GM12891 (cell line): ENCODE data around the gene PCDHB16.
"Not testable (repeated sequence)": the region's sequence is repeated elsewhere in the genome, so short reads cannot be mapped to it uniquely, and the experiment has no call there.

Experiments
- POLR2A ChIP-seq: IDR thresholded peaks from 2 replicates; pipeline ENCODE4 v1.6.1; 2011; ENCODE audit warnings: low read depth, low read length, control low read depth
- POLR2AphosphoS5 ChIP-seq: IDR thresholded peaks from 2 replicates; pipeline ENCODE4 v1.6.1; 2011; ENCODE audit warnings: low read depth, low read length, control low read depth
- POU2F2 ChIP-seq: IDR thresholded peaks from 2 replicates; pipeline ENCODE4 v1.6.1; 2011; ENCODE audit warnings: low read depth, mild to moderate bottlenecking, control low read depth, low read length, moderate library complexity

DNA sequence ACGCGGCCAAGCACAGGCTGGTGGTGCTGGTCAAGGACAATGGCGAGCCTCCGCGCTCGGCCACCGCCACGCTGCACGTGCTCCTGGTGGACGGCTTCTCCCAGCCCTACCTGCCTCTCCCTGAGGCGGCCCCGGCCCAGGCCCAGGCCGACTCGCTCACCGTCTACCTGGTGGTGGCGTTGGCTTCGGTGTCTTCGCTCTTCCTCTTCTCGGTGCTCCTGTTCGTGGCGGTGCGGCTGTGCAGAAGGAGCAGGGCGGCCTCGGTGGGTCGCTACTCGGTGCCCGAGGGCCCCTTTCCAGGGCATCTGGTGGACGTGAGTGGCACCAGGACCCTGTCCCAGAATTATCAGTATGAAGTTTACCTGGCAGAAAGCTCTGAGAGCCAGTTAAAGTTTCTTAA is 24.3 kb upstream of the PCDHB16 start:
- TF ChIP-seq POLR2A, POU2F2, POLR2AphosphoS5: not testable (repeated sequence)
